OCI-LY3 (cell line): ENCODE results near the gene DOCK2.

ENCODE experiments used
- H2AFZ ChIP-seq: fragments of 200-600, 300-600 bp; shearing (Covaris generic); 2 replicates; pipeline ENCODE4 v1.6.0; 2014; ENCODE audit warnings: antibody characterized with exemption, low read depth, low read length
- H3K27ac ChIP-seq: fragments of 200-600, 300-600 bp; sonication (generic); 2 replicates; pipeline ENCODE4 v1.5.1; 2014; ENCODE audit warnings: mild to moderate bottlenecking, low read length, moderate library complexity, mixed read lengths
- H3K27me3 ChIP-seq: fragments of 200-600, 300-600 bp; sonication (generic); 2 replicates; pipeline ENCODE4 v1.6.1; 2014; ENCODE audit warnings: low read depth, low read length, mixed read lengths
- H3K36me3 ChIP-seq: fragments of 200-600, 300-600 bp; sonication (generic); replicated peaks from 2 replicates; pipeline ENCODE3; 2014; ENCODE audit warnings: low read depth, low read length, mixed read lengths
- H3K4me1 ChIP-seq: fragments of 300-600, 200-600 bp; sonication (generic); 2 replicates; pipeline ENCODE4 v1.6.1; 2014; ENCODE audit warnings: low read length, mixed read lengths
- H3K4me2 ChIP-seq: fragments of 200-600, 300-600 bp; sonication (generic); 2 replicates; pipeline ENCODE4 v1.6.1; 2014; ENCODE audit warnings: low read length, mixed read lengths
- H3K4me3 ChIP-seq: fragments of 300-600, 200-600 bp; sonication (generic); 2 replicates; pipeline ENCODE4 v1.5.1; 2014; ENCODE audit warnings: antibody characterized with exemption, mild to moderate bottlenecking, low read length, moderate library complexity
- H3K79me2 ChIP-seq: fragments of 300-600, 200-600 bp; shearing (Covaris generic); 2 replicates; pipeline ENCODE4 v1.6.1; 2014; ENCODE audit warnings: mild to moderate bottlenecking, low read length, mixed read lengths
- H3K9ac ChIP-seq: fragments of 300-600, 200-600 bp; shearing (Covaris generic); 2 replicates; pipeline ENCODE4 v1.6.0; 2014; ENCODE audit warnings: mild to moderate bottlenecking, low read length, moderate library complexity
- H3K9me3 ChIP-seq: fragments of 200-600, 300-600 bp; shearing (Covaris generic); 2 replicates; pipeline ENCODE4 v1.6.1; 2014; ENCODE audit warnings: low read length, mixed read lengths; ENCODE audit not compliant: insufficient read depth
- H4K20me1 ChIP-seq: fragments of 200-600, 300-600 bp; sonication (generic); 2 replicates; pipeline ENCODE4 v1.6.1; 2016; ENCODE audit warnings: low read length, mixed read lengths; ENCODE audit not compliant: insufficient read depth
- CTCF ChIP-seq: fragments of 200-600, 300-600 bp; sonication (generic); IDR thresholded peaks from 2 replicates; pipeline ENCODE4 v1.5.1; 2014; ENCODE audit warnings: antibody characterized with exemption, low read length, low read depth
- EZH2phosphoT487 ChIP-seq: fragments of 200-600 bp; shearing (Covaris generic); IDR thresholded peaks from 2 replicates; pipeline ENCODE4 v1.6.1; 2018; ENCODE audit warnings: antibody characterized with exemption, mixed run types, low read depth

Gene DOCK2

GRCh38 chr5:170080217-170080616 is 443.1 kb downstream of the DOCK2 start:
- TF ChIP-seq CTCF (no peak), EZH2phosphoT487 (no peak)
- H3K4me2 ChIP-seq: no peak overlapping the region
- peaks cover 79% of the 10 kb centered on the region for H3K36me3 ChIP-seq
- H2AFZ ChIP-seq: no peak overlapping the region
- no peaks in the 10 kb centered on the region for H4K20me1 ChIP-seq
- no peak overlapping the region for H3K4me3 ChIP-seq
- H3K79me2 ChIP-seq: no peaks in the 10 kb centered on the region
- no peaks in the 10 kb centered on the region for H3K4me1 ChIP-seq
- H3K9me3 ChIP-seq: no peaks in the 10 kb centered on the region
- no peaks in the 10 kb centered on the region for H3K27me3 ChIP-seq
- H3K27ac ChIP-seq: no peak overlapping the region
- H3K9ac ChIP-seq: no peak overlapping the region

- Histone ChIP-seq H3K4me1 (no peaks in the 10 kb centered on the region), H3K36me3 (peaks cover 82% of the 10 kb centered on the region), H2AFZ (no peak overlapping the region)
Measured at GRCh38 chr5:170080786-170081445, 443.8 kb downstream of the DOCK2 start.

GRCh38 chr5:170081616-170082015 is 444.5 kb downstream of the DOCK2 start:
- Histone ChIP-seq H3K9me3 (no peaks in the 10 kb centered on the region), H3K4me3 (no peak overlapping the region), H3K4me1 (no peaks in the 10 kb centered on the region), H2AFZ (no peak overlapping the region), H3K27me3 (no peaks in the 10 kb centered on the region), H4K20me1 (no peaks in the 10 kb centered on the region), H3K79me2 (no peaks in the 10 kb centered on the region), H3K4me2 (no peak overlapping the region), H3K27ac (no peak overlapping the region), H3K9ac (no peak overlapping the region), H3K36me3 (peaks cover 79% of the 10 kb centered on the region)
- TF ChIP-seq EZH2phosphoT487 (no peak), CTCF (no peak)

More at GRCh38 chr5:170080786-170081445, 443.8 kb downstream of the DOCK2 start:
- Histone ChIP-seq H3K9me3 (no peaks in the 10 kb centered on the region), H3K4me3 (no peak overlapping the region), H3K79me2 (no peaks in the 10 kb centered on the region), H3K9ac (no peak overlapping the region), H3K4me2 (no peak overlapping the region), H3K27ac (no peak overlapping the region), H4K20me1 (no peaks in the 10 kb centered on the region), H3K27me3 (no peaks in the 10 kb centered on the region)
- no peak for TF ChIP-seq EZH2phosphoT487
- TF ChIP-seq CTCF: no peak

GRCh38 chr5:170082701-170083100 is 445.6 kb downstream of the DOCK2 start:
- Histone ChIP-seq H3K9me3 (no peaks in the 10 kb centered on the region), H3K79me2 (no peaks in the 10 kb centered on the region), H3K4me2 (no peak overlapping the region), H3K4me1 (no peaks in the 10 kb centered on the region), H2AFZ (no peak overlapping the region), H3K36me3 (peaks cover 76% of the 10 kb centered on the region), H4K20me1 (no peaks in the 10 kb centered on the region), H3K27me3 (no peaks in the 10 kb centered on the region), H3K27ac (no peak overlapping the region), H3K4me3 (no peak overlapping the region), H3K9ac (no peak overlapping the region)
- TF ChIP-seq CTCF (no peak), EZH2phosphoT487 (no peak)
